Hepatocyte (in vitro differentiated cells): ENCODE measurements around the gene MVB12B. TPM values are rescaled to one million over a fixed set of nuclear protein-coding genes. Genes with fewer than 3 reads are reported as not detected.
"Not testable (repeated sequence)": the region's sequence is repeated elsewhere in the genome, so short reads cannot be mapped to it uniquely, and the experiment has no call there.

Source experiments
- DNase-seq: peaks from one replicate; pipeline ENCODE4 v3.0.0-alpha.2; 2016; ENCODE audit warnings: low spot score
- H2AFZ ChIP-seq: fragments of 200-600 bp; sonication (generic); 2 replicates; pipeline ENCODE4 v1.6.0; 2016; ENCODE audit warnings: antibody characterized with exemption, mild to moderate bottlenecking
- H3K27ac ChIP-seq: fragments of 200-600 bp; sonication (generic); 2 replicates; pipeline ENCODE4 v1.5.1; 2016; ENCODE audit warnings: mild to moderate bottlenecking
- H3K27me3 ChIP-seq: fragments of 200-600 bp; sonication (generic); 2 replicates; pipeline ENCODE4 v1.6.1; 2016
- H3K36me3 ChIP-seq: fragments of 200-600 bp; sonication (generic); replicated peaks from 2 replicates; pipeline ENCODE4 v1.5.1; 2016; ENCODE audit warnings: low read depth; ENCODE audit not compliant: insufficient read depth
- H3K4me1 ChIP-seq: fragments of 200-600 bp; sonication (generic); 2 replicates; pipeline ENCODE4 v1.5.1; 2016; ENCODE audit warnings: mild to moderate bottlenecking, moderate library complexity; ENCODE audit not compliant: insufficient read depth
- H3K4me2 ChIP-seq: fragments of 200-600 bp; sonication (generic); 2 replicates; pipeline ENCODE4 v1.6.0; 2016
- H3K4me3 ChIP-seq: fragments of 200-600 bp; sonication (generic); 2 replicates; pipeline ENCODE4 v1.5.1; 2016; ENCODE audit warnings: mild to moderate bottlenecking
- H3K79me2 ChIP-seq: fragments of 200-600 bp; sonication (generic); 2 replicates; pipeline ENCODE4 v1.6.0; 2017; ENCODE audit warnings: mild to moderate bottlenecking
- H3K9me2 ChIP-seq: fragments of 200-600 bp; sonication (generic); replicated peaks from 2 replicates; pipeline ENCODE4 v1.6.0; 2017; ENCODE audit warnings: mild to moderate bottlenecking; ENCODE audit not compliant: insufficient read depth
- H3K9me3 ChIP-seq: fragments of 200-600 bp; sonication (generic); 2 replicates; pipeline ENCODE4 v1.5.1; 2016; ENCODE audit warnings: low read depth, mild to moderate bottlenecking
- H4K20me1 ChIP-seq: fragments of 200-600 bp; sonication (generic); 2 replicates; pipeline ENCODE4 v1.6.0; 2016; ENCODE audit warnings: mild to moderate bottlenecking; ENCODE audit not compliant: insufficient read depth, poor library complexity, severe bottlenecking
- CTCF ChIP-seq: fragments of 200-600 bp; sonication (generic); IDR thresholded peaks from 2 replicates; pipeline ENCODE4 v1.5.1; 2016; ENCODE audit warnings: antibody characterized with exemption, mild to moderate bottlenecking; ENCODE audit not compliant: poor library complexity
- EZH2 ChIP-seq: fragments of 200-600 bp; sonication (generic); IDR thresholded peaks from 2 replicates; pipeline ENCODE4 v1.6.1; 2016; ENCODE audit warnings: antibody characterized with exemption, mild to moderate bottlenecking, borderline replicate concordance
- EZH2phosphoT487 ChIP-seq: fragments of 200-600 bp; sonication (generic); IDR thresholded peaks from one replicate; pipeline ENCODE4 v1.6.1; 2018; ENCODE audit warnings: antibody characterized with exemption, mild to moderate bottlenecking, low read depth, moderate library complexity; ENCODE audit not compliant: unreplicated experiment, severe bottlenecking
- WGBS: methylation state at CpG from one replicate; pipeline ENCODE4 v1.1.6; 2016; ENCODE audit warnings: low lambda C conversion rate; ENCODE audit errors: missing lambda C conversion rate; 5-methylcytosine and 5-hydroxymethylcytosine counted together
- polyA plus RNA-seq: library from polyadenylated mRNA; unstranded; fragments of >200 nt; fragmentation: Nextera tagmentation; extraction: Ambion mirVana; gene quantifications from 2 replicates; pipeline ENCODE4 v1.2.1, GENCODE V29; 2016
- total RNA-seq: library from RNA; depleted of rRNA; stranded (reverse); fragments of >200 nt; gene quantifications from 2 replicates; pipeline ENCODE4 v1.2.3, GENCODE V29; 2014

MVB12B gene
- total and polyA plus RNA-seq, 2 experiments from 2014 or later, result 11.8 to 12.1 TPM

DNA sequence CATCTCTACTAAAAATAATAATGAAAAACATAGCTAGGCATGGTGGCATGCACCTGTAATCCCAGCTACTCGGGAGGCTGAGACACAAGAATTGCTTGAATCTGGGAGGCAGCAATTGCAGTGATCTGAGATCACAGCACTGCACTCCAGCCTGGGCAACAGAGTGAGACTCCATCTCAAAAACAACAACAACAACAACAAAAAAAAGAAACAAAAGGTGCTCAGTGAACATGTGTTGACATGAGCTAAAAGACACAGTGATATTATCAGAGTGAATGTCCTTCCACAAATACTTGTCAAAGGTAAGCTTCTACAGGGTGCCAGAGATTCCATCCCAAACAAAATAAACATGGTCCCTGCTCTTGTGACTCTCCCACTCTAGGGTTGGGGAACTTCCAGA is 211.9 kb downstream of the MVB12B start:
- TF ChIP-seq EZH2 (no peak), EZH2phosphoT487 (no peak), CTCF (no peak)
- Histone ChIP-seq H3K9me3 (no peaks in the 10 kb centered on the region), H3K4me1 (peaks cover 9% of the 10 kb centered on the region), H3K27ac (no peak overlapping the region), H2AFZ (no peak overlapping the region), H3K4me2 (no peak overlapping the region), H3K27me3 (peaks cover 33% of the 10 kb centered on the region), H3K4me3 (no peak overlapping the region), H3K36me3 (no peaks in the 10 kb centered on the region), H3K9me2 (no peaks in the 10 kb centered on the region), H3K79me2 (no peaks in the 10 kb centered on the region), H4K20me1 (no peaks in the 10 kb centered on the region)
- 91% methylated on average over 1 of the region's 1 CpG for WGBS
- DNase-seq, result no peak

- DNase-seq, H3K4me3 ChIP-seq, H3K9me2 ChIP-seq, H3K27ac ChIP-seq, H4K20me1 ChIP-seq, H2AFZ ChIP-seq, H3K79me2 ChIP-seq, H3K4me1 ChIP-seq, H3K4me2 ChIP-seq, H3K36me3 ChIP-seq, H3K9me3 ChIP-seq: not testable (repeated sequence)
- peaks cover 14% of the 10 kb centered on the region for H3K27me3 ChIP-seq
- 82% methylated on average over 9 of the region's 9 CpGs for WGBS
Observed at GRCh38 chr9:126540398-126540797, 213.8 kb downstream of the MVB12B start.

GRCh38 chr9:126543490-126543889 is 216.9 kb downstream of the MVB12B start:
- no peaks in the 10 kb centered on the region for H3K27me3 ChIP-seq
- no peak overlapping the region for H3K4me2 ChIP-seq
- TF ChIP-seq CTCF (no peak), EZH2phosphoT487 (no peak), EZH2 (no peak)
- WGBS, result 100% methylated on average over 3 of the region's 3 CpGs
- H3K27ac ChIP-seq, result no peak overlapping the region
- no peaks in the 10 kb centered on the region for H3K36me3 ChIP-seq
- H3K9me3 ChIP-seq, result no peaks in the 10 kb centered on the region
- DNase-seq, result no peak
- no peaks in the 10 kb centered on the region for H4K20me1 ChIP-seq
- H3K9me2 ChIP-seq, result no peaks in the 10 kb centered on the region
- H3K79me2 ChIP-seq, result no peaks in the 10 kb centered on the region
- no peaks in the 10 kb centered on the region for H3K4me1 ChIP-seq
- H2AFZ ChIP-seq, result no peak overlapping the region
- H3K4me3 ChIP-seq, result no peak overlapping the region

GRCh38 chr9:126545106-126545505 is 218.5 kb downstream of the MVB12B start:
- 89% methylated on average over 7 of the region's 7 CpGs for WGBS
- H4K20me1 ChIP-seq, result no peaks in the 10 kb centered on the region
- DNase-seq, result no peak
- TF ChIP-seq CTCF, result no peak
- TF ChIP-seq EZH2phosphoT487, result no peak
- no peak for TF ChIP-seq EZH2
- H3K4me1 ChIP-seq, result no peaks in the 10 kb centered on the region
- no peaks in the 10 kb centered on the region for H3K9me2 ChIP-seq
- H3K27me3 ChIP-seq, result no peaks in the 10 kb centered on the region
- H3K4me2 ChIP-seq, result no peak overlapping the region
- no peak overlapping the region for H3K4me3 ChIP-seq
- no peaks in the 10 kb centered on the region for H3K79me2 ChIP-seq
- no peak overlapping the region for H2AFZ ChIP-seq
- H3K27ac ChIP-seq, result no peak overlapping the region
- H3K36me3 ChIP-seq, result no peaks in the 10 kb centered on the region
- H3K9me3 ChIP-seq, result no peaks in the 10 kb centered on the region
